8988T (cell line): ENCODE measurements around the gene RNU4-1.
"Not testable (repeated sequence)": the region's sequence is repeated elsewhere in the genome, so short reads cannot be mapped to it uniquely, and the experiment has no call there.

Experiments used
- DNase-seq: peaks from one replicate; pipeline ENCODE4 v3.0.0; 2011

RNU4-1 gene

DNA sequence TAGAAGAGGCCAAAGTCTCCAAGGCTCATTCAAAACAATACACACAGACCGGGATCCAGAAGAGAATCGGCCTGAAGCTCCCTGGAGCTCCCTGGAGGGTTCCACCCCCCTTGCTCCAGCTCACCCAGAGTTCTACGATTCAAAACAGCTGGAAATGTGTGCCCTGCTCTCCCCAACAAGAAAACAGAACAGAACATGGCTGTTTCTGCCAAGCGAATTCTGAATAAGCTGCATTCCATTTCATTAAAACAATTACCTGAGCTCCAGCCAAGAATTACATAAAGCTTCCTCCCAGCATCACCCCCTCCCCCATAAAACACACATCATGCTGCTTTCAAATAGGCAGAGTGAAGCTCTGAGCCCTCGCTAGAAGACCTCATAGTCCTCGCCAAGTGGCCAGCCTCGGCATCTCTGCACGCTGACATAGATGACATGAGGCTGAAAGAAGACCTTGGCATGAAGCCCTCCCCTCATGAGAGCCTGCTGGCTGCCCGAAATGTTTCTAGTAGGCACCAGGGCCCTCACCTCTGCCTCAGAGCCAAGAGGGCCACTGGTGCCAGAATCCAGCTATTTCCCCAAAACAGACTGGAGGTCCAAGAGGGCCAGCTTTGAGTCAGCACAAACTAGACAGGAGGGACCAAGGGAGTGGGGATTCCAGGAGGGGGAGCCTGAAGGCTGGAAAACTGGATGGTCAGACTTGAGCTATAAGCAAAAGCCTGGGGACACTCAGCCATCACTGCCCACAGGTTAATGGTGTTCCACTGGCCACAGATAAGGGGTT is 35.8 kb downstream of the RNU4-1 start:
- no peak for DNase-seq

- no peak for DNase-seq
These were observed 38.2 kb downstream of the RNU4-1 start for GRCh38 chr12:120254809-120255208.

DNA sequence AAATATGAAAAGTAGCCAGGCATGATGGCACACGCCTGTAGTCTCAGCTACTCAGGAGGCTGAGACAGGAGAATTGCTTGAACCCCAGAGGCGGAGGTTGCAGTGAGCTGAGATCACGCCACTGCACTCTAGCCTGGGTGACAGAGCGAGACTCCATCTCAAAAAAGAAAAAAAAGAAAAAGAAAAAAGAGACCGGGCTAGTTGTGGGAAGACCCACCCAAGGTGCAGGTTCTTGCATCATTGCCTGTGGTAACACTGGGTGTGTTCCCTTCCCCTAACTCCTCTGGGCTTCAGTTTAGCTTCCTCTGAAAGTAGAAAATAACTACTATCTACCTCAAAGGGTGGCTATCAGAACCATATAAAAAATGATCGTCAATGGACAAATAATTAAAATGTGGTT is 39.7 kb downstream of the RNU4-1 start:
- DNase-seq = not testable (repeated sequence)

- DNase-seq = no peak
These were observed 40.7 kb downstream of the RNU4-1 start for GRCh38 chr12:120252071-120252906.

GRCh38 chr12:120251364-120252070 is 41.5 kb downstream of the RNU4-1 start:
- DNase-seq = not testable (repeated sequence)

- no peak for DNase-seq
These were observed 42.9 kb downstream of the RNU4-1 start for GRCh38 chr12:120249875-120250795.

DNA sequence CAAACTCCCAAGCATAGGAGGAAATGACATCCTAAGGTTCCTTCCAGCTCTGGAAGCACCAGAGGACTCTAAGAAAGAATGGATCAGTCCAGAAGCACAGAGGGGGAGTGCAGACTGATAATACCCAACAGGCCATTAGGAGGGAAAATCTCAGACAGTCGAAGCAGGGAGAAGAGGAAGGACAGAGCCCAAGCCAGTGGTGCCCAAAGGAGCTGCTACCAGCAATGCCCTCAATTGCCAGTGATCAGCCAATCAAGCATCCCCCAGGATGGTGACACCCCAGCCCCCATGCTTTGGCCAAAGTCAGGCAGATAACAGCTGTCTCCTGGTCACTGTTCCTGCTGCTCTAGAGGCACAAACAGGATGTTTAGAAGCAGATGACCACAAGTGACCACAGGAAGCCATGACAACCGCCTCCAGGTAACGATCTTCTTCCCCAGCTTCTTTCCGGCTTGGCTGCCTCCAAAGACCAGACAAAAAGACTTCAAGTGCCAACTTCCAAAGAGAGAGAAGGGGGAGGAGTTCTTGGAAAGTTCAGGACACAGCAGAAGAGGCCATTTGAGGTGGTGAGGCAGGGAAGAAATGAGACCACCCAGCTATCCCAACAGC is 43.7 kb downstream of the RNU4-1 start:
- DNase-seq = no peak

DNA sequence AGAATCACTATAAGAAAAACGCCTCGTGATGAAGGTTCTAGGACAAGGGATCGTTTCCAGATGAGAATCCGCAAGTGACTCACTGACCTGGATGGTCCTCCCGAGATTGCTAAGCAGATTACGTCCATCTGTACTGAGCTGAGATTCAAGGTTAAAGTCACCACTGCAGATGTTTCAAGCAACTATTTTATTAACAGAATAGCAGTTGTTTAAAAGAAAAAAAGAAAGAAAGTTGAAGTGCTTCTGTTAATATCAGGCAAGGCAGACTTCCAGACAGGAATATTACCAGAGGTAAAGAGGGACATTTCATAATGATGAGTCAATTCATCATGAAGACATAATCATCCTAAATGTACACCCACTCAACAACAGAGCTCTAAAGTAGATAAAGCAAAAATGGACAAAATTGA is 45.4 kb downstream of the RNU4-1 start:
- no peak for DNase-seq

DNA sequence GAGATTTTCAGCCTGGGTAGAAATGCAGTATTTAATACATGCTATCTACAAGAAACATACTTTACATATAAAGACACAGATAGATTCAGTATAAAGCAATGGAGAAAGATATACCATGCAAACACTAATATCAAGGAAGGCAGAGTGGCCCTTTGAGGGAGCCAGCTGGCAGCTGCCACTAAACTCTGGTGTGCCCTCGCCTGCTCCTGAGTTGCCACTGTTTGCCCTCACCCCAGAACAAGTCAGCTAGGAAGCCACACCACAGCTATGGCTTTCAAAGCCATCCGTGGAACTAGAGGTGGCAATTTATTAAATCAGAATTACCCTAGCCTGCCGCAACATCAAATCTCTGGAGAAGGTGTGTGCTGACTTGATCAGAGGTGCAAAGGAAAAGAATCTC is 45.9 kb downstream of the RNU4-1 start:
- DNase-seq = no peak

GRCh38 chr12:120246705-120247104 is 46.3 kb downstream of the RNU4-1 start:
- not testable (repeated sequence) for DNase-seq
